Measurements from ENCODE around the gene AFF3. TPM values are rescaled to one million over a fixed set of nuclear protein-coding genes. Genes with fewer than 3 reads are reported as not detected.

AFF3 gene
- total and polyA plus RNA-seq, 2 of the 4 experiments (the other 2 are of a cell fraction): 12.9 to 14.3 TPM

- Histone ChIP-seq H2BK120ac (ENCODE audit: low read depth, low read length) (no peak overlapping the region), H3K27ac (ENCODE audit: insufficient read depth, low read length) (no peak overlapping the region), H4K5ac (ENCODE audit: low read depth, low read length) (no peak overlapping the region), H4K91ac (ENCODE audit: insufficient read depth, low read depth, low read length) (no peak overlapping the region), H3K9me3 (ENCODE audit: control insufficient read depth, insufficient read depth, low read length) (no peaks in the 10 kb centered on the region), H3K4me2 (ENCODE audit: low read depth, low read length) (no peak overlapping the region), H3K79me1 (ENCODE audit: low read depth in 1 of 2, low read length in 2 of 2) (peaks cover 27 to 45% of the 10 kb centered on the region in 2 experiments), H3K18ac (ENCODE audit: low read depth, low read length) (no peak overlapping the region), H3K27me3 (ENCODE audit: control insufficient read depth, insufficient read depth, low read length) (no peaks in the 10 kb centered on the region), H2BK5ac (ENCODE audit: low read depth, low read length, poor library complexity, severe bottlenecking) (no peak overlapping the region), H4K8ac (ENCODE audit: low read depth in 2 of 2, low read length in 2 of 2) (no peak overlapping the region), H3K4me3 (ENCODE audit: insufficient read depth, low read depth, low read length) (no peak overlapping the region), H3K4ac (ENCODE audit: low read depth, low read length) (no peak overlapping the region), H3K56ac (ENCODE audit: extremely low read depth, insufficient read depth, low read length) (no peak overlapping the region), H2AK9ac (replicated peaks; ENCODE audit: low read depth, low read length, poor library complexity) (no peak overlapping the region), H4K20me1 (ENCODE audit: insufficient read depth, low read length) (no peaks in the 10 kb centered on the region), H2AK5ac (ENCODE audit: low read depth, low read length) (no peak overlapping the region), H2BK15ac (ENCODE audit: low read depth, low read length) (no peak overlapping the region), H3K23ac (ENCODE audit: low read depth, low read length) (no peak overlapping the region), H3K9me1 (ENCODE audit: insufficient read depth, low read length) (0 out of 2 replicates have a peak, but pooled peaks cover 8% of the 10 kb centered on the region), H3K4me1 (ENCODE audit: control insufficient read depth, insufficient read depth, low read length) (no peaks in the 10 kb centered on the region), H3K36me3 (ENCODE audit: control insufficient read depth, insufficient read depth, low read length) (0 out of 2 replicates have a peak, but pooled peaks cover 4% of the 10 kb centered on the region), H3K14ac (replicated peaks; ENCODE audit: low read depth, low read length) (no peak overlapping the region), H2AFZ (replicated peaks; ENCODE audit: low read length, poor library complexity) (no peak overlapping the region), H3K9ac (ENCODE audit: low read depth, low read length) (no peak overlapping the region), H2BK20ac (ENCODE audit: low read depth, low read length) (no peak overlapping the region)
- intact Hi-C loops (cut with micrococcal nuclease): no loop called here
- WGBS, 2 experiments (ENCODE audit: extremely low coverage in 2 of 2, insufficient read length in 1 of 2): no CpG with 5 or more reads among the region's 4 CpGs
- ChIA-PET POLR2A (ENCODE audit: unreplicated experiment) (no interaction called here), CTCF (no interaction called here)
- TF ChIP-seq CTCF (conservative IDR thresholded peaks at IDR 0.05; ENCODE audit: low read depth, low read length) (no peak), FOS (IDR thresholded peaks at IDR 0.05; ENCODE audit: low read depth, low read length) (no peak), CEBPB (IDR thresholded peaks at IDR 0.05; ENCODE audit: low read depth, low read length) (no peak), RFX5 (IDR thresholded peaks at IDR 0.05; ENCODE audit: low read depth, low read length) (no peak), RAD21 (IDR thresholded peaks at IDR 0.05; ENCODE audit: low read length) (no peak), SMC3 (IDR thresholded peaks at IDR 0.05; ENCODE audit: low read depth, low read length) (no peak), RCOR1 (IDR thresholded peaks at IDR 0.05; ENCODE audit: insufficient replicate concordance, low read length) (no peak), CHD1 (IDR thresholded peaks at IDR 0.05; ENCODE audit: low read depth, low read length) (no peak), BHLHE40 (IDR thresholded peaks at IDR 0.05; ENCODE audit: low read depth, low read length) (no peak), MAZ (IDR thresholded peaks at IDR 0.05; ENCODE audit: borderline replicate concordance, low read depth, low read length) (no peak), NFE2L2 (IDR thresholded peaks at IDR 0.05; ENCODE audit: low read depth, low read length) (no peak), MAFK (IDR thresholded peaks at IDR 0.05; ENCODE audit: low read depth, low read length) (no peak), POLR2A (IDR thresholded peaks at IDR 0.05; ENCODE audit: low read depth, low read length) (no peak), MXI1 (IDR thresholded peaks at IDR 0.05; ENCODE audit: borderline replicate concordance, low read depth, low read length) (no peak)
- TF ChIP-seq, protein P1, sequence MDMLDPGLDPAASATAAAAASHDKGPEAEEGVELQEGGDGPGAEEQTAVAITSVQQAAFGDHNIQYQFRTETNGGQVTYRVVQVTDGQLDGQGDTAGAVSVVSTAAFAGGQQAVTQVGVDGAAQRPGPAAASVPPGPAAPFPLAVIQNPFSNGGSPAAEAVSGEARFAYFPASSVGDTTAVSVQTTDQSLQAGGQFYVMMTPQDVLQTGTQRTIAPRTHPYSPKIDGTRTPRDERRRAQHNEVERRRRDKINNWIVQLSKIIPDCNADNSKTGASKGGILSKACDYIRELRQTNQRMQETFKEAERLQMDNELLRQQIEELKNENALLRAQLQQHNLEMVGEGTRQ (IDR thresholded peaks at IDR 0.05; ENCODE audit: low read depth, low read length): no peak
- TF ChIP-seq, protein P2, sequence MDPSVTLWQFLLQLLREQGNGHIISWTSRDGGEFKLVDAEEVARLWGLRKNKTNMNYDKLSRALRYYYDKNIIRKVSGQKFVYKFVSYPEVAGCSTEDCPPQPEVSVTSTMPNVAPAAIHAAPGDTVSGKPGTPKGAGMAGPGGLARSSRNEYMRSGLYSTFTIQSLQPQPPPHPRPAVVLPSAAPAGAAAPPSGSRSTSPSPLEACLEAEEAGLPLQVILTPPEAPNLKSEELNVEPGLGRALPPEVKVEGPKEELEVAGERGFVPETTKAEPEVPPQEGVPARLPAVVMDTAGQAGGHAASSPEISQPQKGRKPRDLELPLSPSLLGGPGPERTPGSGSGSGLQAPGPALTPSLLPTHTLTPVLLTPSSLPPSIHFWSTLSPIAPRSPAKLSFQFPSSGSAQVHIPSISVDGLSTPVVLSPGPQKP (IDR thresholded peaks at IDR 0.05; ENCODE audit: borderline replicate concordance, low read depth, low read length): no peak
- dilution Hi-C loops (cut with HindIII; ENCODE audit: low sequenced_read_pairs, unreplicated experiment): no loop called here
- in situ Hi-C loops (cut with MboI; ENCODE audit: low sequenced_read_pairs): no loop called here
- BruUV-seq (replicated peaks): no TSS peak
- no peak for ATAC-seq (ENCODE audit: low read depth)
- no peak for DNase-seq
Measured at GRCh38 chr2:100036793-100037192, 105.6 kb downstream of the AFF3 start.

Measured in IMR-90 (cell line).